Mucosa of descending colon (tissue), 3 donors: ENCODE results near the gene FAM168A. TPM values are rescaled to one million over a fixed set of nuclear protein-coding genes. Genes with fewer than 3 reads are reported as not detected.
"Not testable (repeated sequence)": the region's sequence is repeated elsewhere in the genome, so short reads cannot be mapped to it uniquely, and the experiment has no call there.

ENCODE experiments used
- ATAC-seq: fragments of 200-7000 bp; cut with Tn5 transposase; one replicate; pipeline ENCODE4 v1.9.1; 2020; ENCODE audit warnings: mild to moderate bottlenecking, moderate library complexity
- DNase-seq, 3 donors: peaks; one replicate each; pipeline ENCODE4 v3.0.0-alpha.2; 2020
- H3K36me3 ChIP-seq: fragments of 200-600 bp; one replicate; pipeline ENCODE4 v1.8.0; 2021; ENCODE audit warnings: low read depth, mild to moderate bottlenecking
- H3K4me1 ChIP-seq: fragments of 200-600 bp; one replicate; pipeline ENCODE4 v1.8.0; 2021; ENCODE audit warnings: low read depth, mild to moderate bottlenecking
- H3K4me3 ChIP-seq: fragments of 200-600 bp; one replicate; pipeline ENCODE4 v1.8.0; 2021; ENCODE audit warnings: mild to moderate bottlenecking
- H3K9me3 ChIP-seq: fragments of 200-600 bp; one replicate; pipeline ENCODE4 v1.8.0; 2021; ENCODE audit warnings: mild to moderate bottlenecking
- CTCF ChIP-seq: fragments of 200-600 bp; IDR thresholded peaks from one replicate; pipeline ENCODE4 v1.8.0; 2022; ENCODE audit warnings: antibody characterized with exemption, mild to moderate bottlenecking
- intact Hi-C, 2 donors: fragments of 100-400 bp; cut with DNase I in 1 of 2; cut with micrococcal nuclease in 1 of 2; formaldehyde crosslinking; loops; one replicate each; pipeline versions ENCODE4 v1.11.0 to v1.11.1; 2022; cut with DNase I, micrococcal nuclease
- total RNA-seq, 3 donors: library from RNA; stranded (reverse); fragmentation: NEBNext Ultra II Directional in 2 of 3; extraction: Animal tissue kit (Norgen Biotek cat#: 25700) in 2 of 3; gene quantifications; one replicate each; pipeline versions ENCODE4 v1.2.1 to v1.2.4, GENCODE V29; 2021 to 2023
- donor health status: DM: no; HTN: no; CAD: no; lungs with moderate emphysema.
- donor health status: DM: no; HTN: no; CAD: no.
- donor health status: DM: no; HTN: yes; CAD: no.

FAM168A gene
- total RNA-seq, 3 donors from 2014 or later: 16.6 to 46.4 (median 19.9) TPM

DNA sequence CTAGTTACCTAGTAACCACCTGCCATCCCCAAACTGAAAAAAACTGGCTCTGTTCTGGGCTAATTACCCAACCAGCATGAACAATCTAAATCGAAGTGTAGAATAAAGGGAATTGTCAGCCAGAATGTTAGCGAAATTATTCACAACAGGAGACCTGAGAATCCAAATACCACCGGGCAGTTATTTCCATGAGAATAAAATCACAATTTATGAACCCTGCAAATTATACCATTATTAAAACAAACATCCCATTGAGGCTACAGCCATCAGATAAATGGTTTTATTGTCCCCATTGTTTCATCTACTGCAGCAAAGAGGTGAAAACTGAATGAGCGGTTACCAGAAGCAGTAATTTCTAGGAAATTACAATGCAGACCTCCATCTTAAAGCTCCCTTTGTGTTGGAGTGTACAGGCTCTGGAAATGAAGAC is 21.7 kb downstream of the FAM168A start:
- Histone ChIP-seq H3K4me1 (no peaks in the 10 kb centered on the region), H3K36me3 (no peaks in the 10 kb centered on the region), H3K4me3 (no peak overlapping the region), H3K9me3 (no peaks in the 10 kb centered on the region)
- ATAC-seq (no peak), DNase-seq (no peak)
- intact Hi-C loops: no loop called here
- no peak for TF ChIP-seq CTCF

- ATAC-seq, H3K36me3 ChIP-seq, DNase-seq, H3K9me3 ChIP-seq, H3K4me3 ChIP-seq, intact Hi-C loops, H3K4me1 ChIP-seq: not testable (repeated sequence)
These were observed 25.9 kb downstream of the FAM168A start for GRCh38 chr11:73571982-73572381.

DNA sequence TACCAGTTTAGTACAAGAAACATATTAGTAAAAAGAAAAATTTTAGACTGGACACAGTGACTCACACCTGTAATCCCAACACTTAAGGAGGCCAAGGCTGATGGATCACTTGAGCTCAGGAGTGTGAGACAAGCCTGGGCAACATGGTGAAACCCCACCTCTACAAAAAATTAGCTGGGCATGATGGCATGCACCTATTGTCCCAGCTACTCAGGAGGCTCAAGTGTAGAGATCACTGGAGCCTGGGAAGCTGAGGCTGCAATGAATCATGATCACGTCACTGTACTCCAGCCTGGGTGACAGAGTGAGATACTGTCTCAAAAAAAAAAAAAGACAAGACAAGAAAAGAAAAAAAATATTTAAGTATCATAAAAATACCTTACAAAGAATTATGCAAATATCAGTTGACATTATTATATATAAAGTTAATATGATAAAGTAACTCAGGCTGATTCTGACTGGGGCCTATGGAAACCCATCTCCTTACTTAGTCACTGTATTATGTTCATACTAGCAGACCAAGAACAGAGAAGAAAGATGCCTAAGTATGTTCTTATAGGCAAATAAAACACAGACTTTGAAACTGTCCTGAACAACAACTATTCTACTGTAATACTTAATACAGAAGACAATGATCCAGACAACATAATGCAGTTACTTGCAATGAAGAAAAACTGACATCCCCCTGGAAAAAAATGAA is 27.3 kb downstream of the FAM168A start:
- ATAC-seq (no peak), DNase-seq (no peak)
- H3K9me3 ChIP-seq: no peaks in the 10 kb centered on the region
- H3K4me3 ChIP-seq: no peak overlapping the region
- intact Hi-C loops: no loop called here
- H3K36me3 ChIP-seq: no peaks in the 10 kb centered on the region
- no peaks in the 10 kb centered on the region for H3K4me1 ChIP-seq
- TF ChIP-seq CTCF: no peak

GRCh38 chr11:73566977-73567755 is 30.7 kb downstream of the FAM168A start:
- Histone ChIP-seq H3K4me3 (no peak overlapping the region), H3K36me3 (no peaks in the 10 kb centered on the region), H3K4me1 (no peaks in the 10 kb centered on the region), H3K9me3 (no peaks in the 10 kb centered on the region)
- intact Hi-C loops: no loop called here
- TF ChIP-seq CTCF: no peak
- ATAC-seq (no peak), DNase-seq (no peak)

DNA sequence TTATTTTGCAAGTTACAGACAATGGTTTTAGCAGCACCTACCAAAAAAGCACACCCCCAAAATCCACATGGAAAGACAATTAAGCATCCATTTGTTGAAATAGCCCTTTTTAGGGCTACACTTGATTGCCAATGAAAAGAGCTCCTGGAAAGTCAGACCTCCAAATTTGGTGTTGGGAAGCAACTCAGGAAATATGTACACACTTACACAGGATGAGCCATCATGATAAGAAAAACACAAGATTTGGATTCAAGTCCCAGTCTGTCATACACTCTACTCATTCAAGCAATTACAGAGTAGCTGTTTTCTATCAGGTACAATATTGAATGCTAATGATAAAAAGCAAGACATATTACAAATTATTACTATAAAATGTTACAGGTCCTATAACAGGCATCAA is 31.5 kb downstream of the FAM168A start:
- no peak for DNase-seq
- Histone ChIP-seq H3K9me3 (no peaks in the 10 kb centered on the region), H3K36me3 (no peaks in the 10 kb centered on the region), H3K4me1 (no peaks in the 10 kb centered on the region), H3K4me3 (no peak overlapping the region)
- intact Hi-C loops: no loop called here
- no peak for TF ChIP-seq CTCF
- no peak for ATAC-seq

- no peak for ATAC-seq
- DNase-seq: no peak
- no peaks in the 10 kb centered on the region for H3K36me3 ChIP-seq
These were observed 32.1 kb downstream of the FAM168A start for GRCh38 chr11:73565804-73566203.

More at GRCh38 chr11:73565804-73566203, 32.1 kb downstream of the FAM168A start:
- intact Hi-C loops: no loop called here
- Histone ChIP-seq H3K4me3 (no peak overlapping the region), H3K9me3 (no peaks in the 10 kb centered on the region), H3K4me1 (no peaks in the 10 kb centered on the region)
- TF ChIP-seq CTCF: no peak
